H1 (cell line): ENCODE results near the gene REC8. TPM values are rescaled to one million over a fixed set of nuclear protein-coding genes. Genes with fewer than 3 reads are reported as not detected.

Experiments used
- CBX8 ChIP-seq: fragments of 300-800, 300-1000 bp; sonication (generic); IDR thresholded peaks from 2 replicates; pipeline ENCODE4 v1.7.1; 2016; ENCODE audit warnings: low read depth, low read length, borderline replicate concordance
- CHD1 ChIP-seq: IDR thresholded peaks from 2 replicates; pipeline ENCODE4 v1.6.1; 2012; ENCODE audit warnings: low read depth, low read length, improper control_type of control experiment
- KDM1A ChIP-seq: fragments of 200-600, 300-600 bp; sonication (generic); IDR thresholded peaks from 2 replicates; pipeline ENCODE4 v1.7.1; 2016; ENCODE audit warnings: mild to moderate bottlenecking, low read length, borderline replicate concordance
- POLR2A ChIP-seq, 2 experiments: IDR thresholded peaks; 1 replicate in 1 of 2; 2 replicates in 1 of 2; pipeline ENCODE4 v1.6.1; 2011; ENCODE audit warnings: low read depth in 2 of 2, low read length in 2 of 2, mild to moderate bottlenecking in 2 of 2; ENCODE audit errors: control extremely low read depth in 1 of 2
- SIRT6 ChIP-seq: IDR thresholded peaks from one replicate; pipeline ENCODE4 v1.7.1; 2012; ENCODE audit warnings: low read length, inconsistent platforms
- TEAD4 ChIP-seq: IDR thresholded peaks from 2 replicates; pipeline ENCODE4 v1.6.1; 2012; ENCODE audit warnings: low read depth, low read length, inconsistent platforms, mixed read lengths
- polyA plus RNA-seq, 7 experiments: library from polyadenylated mRNA; depleted of rRNA in 3 of 7; stranded (reverse) in 5 of 7; unstranded in 2 of 7; fragments of >200 nt in 5 of 7; fragments of 200-250 nt in 2 of 7; gene quantifications; 1 replicate in 5 of 7; 2 replicates in 1 of 7; 4 replicates in 1 of 7; pipeline versions ENCODE4 v1.2.1 to v1.2.3, GENCODE V29; 2011 to 2013; ENCODE audit warnings: missing spikeins in 2 of 7, mixed read lengths in 2 of 7
- total RNA-seq: library from RNA; stranded (reverse); fragmentation: NEBNext Ultra II Directional; extraction: Animal tissue kit (Norgen Biotek cat#: 25700); gene quantifications from 2 replicates; pipeline ENCODE4 v1.2.1, GENCODE V29; 2021
- TF ChIP-seq, protein P1 (sequence below): fragments of 300-600 bp; sonication (generic); IDR thresholded peaks from 2 replicates; pipeline ENCODE4 v1.7.1; 2012; ENCODE audit warnings: low read length, moderate library complexity, mild to moderate bottlenecking, inconsistent platforms; ENCODE audit not compliant: insufficient replicate concordance

The REC8 gene
- total and polyA plus RNA-seq, 2 of the 8 experiments (the other 6 are each of a cell fraction or from before 2014, with no cell fraction given), result 9.8 to 28.5 TPM

- TF ChIP-seq, protein P1, sequence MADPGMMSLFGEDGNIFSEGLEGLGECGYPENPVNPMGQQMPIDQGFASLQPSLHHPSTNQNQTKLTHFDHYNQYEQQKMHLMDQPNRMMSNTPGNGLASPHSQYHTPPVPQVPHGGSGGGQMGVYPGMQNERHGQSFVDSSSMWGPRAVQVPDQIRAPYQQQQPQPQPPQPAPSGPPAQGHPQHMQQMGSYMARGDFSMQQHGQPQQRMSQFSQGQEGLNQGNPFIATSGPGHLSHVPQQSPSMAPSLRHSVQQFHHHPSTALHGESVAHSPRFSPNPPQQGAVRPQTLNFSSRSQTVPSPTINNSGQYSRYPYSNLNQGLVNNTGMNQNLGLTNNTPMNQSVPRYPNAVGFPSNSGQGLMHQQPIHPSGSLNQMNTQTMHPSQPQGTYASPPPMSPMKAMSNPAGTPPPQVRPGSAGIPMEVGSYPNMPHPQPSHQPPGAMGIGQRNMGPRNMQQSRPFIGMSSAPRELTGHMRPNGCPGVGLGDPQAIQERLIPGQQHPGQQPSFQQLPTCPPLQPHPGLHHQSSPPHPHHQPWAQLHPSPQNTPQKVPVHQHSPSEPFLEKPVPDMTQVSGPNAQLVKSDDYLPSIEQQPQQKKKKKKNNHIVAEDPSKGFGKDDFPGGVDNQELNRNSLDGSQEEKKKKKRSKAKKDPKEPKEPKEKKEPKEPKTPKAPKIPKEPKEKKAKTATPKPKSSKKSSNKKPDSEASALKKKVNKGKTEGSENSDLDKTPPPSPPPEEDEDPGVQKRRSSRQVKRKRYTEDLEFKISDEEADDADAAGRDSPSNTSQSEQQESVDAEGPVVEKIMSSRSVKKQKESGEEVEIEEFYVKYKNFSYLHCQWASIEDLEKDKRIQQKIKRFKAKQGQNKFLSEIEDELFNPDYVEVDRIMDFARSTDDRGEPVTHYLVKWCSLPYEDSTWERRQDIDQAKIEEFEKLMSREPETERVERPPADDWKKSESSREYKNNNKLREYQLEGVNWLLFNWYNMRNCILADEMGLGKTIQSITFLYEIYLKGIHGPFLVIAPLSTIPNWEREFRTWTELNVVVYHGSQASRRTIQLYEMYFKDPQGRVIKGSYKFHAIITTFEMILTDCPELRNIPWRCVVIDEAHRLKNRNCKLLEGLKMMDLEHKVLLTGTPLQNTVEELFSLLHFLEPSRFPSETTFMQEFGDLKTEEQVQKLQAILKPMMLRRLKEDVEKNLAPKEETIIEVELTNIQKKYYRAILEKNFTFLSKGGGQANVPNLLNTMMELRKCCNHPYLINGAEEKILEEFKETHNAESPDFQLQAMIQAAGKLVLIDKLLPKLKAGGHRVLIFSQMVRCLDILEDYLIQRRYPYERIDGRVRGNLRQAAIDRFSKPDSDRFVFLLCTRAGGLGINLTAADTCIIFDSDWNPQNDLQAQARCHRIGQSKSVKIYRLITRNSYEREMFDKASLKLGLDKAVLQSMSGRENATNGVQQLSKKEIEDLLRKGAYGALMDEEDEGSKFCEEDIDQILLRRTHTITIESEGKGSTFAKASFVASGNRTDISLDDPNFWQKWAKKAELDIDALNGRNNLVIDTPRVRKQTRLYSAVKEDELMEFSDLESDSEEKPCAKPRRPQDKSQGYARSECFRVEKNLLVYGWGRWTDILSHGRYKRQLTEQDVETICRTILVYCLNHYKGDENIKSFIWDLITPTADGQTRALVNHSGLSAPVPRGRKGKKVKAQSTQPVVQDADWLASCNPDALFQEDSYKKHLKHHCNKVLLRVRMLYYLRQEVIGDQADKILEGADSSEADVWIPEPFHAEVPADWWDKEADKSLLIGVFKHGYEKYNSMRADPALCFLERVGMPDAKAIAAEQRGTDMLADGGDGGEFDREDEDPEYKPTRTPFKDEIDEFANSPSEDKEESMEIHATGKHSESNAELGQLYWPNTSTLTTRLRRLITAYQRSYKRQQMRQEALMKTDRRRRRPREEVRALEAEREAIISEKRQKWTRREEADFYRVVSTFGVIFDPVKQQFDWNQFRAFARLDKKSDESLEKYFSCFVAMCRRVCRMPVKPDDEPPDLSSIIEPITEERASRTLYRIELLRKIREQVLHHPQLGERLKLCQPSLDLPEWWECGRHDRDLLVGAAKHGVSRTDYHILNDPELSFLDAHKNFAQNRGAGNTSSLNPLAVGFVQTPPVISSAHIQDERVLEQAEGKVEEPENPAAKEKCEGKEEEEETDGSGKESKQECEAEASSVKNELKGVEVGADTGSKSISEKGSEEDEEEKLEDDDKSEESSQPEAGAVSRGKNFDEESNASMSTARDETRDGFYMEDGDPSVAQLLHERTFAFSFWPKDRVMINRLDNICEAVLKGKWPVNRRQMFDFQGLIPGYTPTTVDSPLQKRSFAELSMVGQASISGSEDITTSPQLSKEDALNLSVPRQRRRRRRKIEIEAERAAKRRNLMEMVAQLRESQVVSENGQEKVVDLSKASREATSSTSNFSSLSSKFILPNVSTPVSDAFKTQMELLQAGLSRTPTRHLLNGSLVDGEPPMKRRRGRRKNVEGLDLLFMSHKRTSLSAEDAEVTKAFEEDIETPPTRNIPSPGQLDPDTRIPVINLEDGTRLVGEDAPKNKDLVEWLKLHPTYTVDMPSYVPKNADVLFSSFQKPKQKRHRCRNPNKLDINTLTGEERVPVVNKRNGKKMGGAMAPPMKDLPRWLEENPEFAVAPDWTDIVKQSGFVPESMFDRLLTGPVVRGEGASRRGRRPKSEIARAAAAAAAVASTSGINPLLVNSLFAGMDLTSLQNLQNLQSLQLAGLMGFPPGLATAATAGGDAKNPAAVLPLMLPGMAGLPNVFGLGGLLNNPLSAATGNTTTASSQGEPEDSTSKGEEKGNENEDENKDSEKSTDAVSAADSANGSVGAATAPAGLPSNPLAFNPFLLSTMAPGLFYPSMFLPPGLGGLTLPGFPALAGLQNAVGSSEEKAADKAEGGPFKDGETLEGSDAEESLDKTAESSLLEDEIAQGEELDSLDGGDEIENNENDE, result no peak
- TF ChIP-seq KDM1A (no peak), TEAD4 (no peak), CBX8 (no peak), POLR2A (IDR thresholded peaks at IDR 0.05; ENCODE audit: control extremely low read depth in 1 of 2, low read depth in 2 of 2, low read length in 2 of 2) (no peak), CHD1 (no peak), SIRT6 (no peak)
Measured at GRCh38 chr14:24197056-24197450, 25.2 kb downstream of the REC8 start (continued).
